ENCODE measurements around the gene SAMHD1. TPM values are rescaled to one million over a fixed set of nuclear protein-coding genes. Genes with fewer than 3 reads are reported as not detected.

The SAMHD1 gene
- total RNA-seq, 1 experiment from 2014 or later: 54.3 TPM

DNA sequence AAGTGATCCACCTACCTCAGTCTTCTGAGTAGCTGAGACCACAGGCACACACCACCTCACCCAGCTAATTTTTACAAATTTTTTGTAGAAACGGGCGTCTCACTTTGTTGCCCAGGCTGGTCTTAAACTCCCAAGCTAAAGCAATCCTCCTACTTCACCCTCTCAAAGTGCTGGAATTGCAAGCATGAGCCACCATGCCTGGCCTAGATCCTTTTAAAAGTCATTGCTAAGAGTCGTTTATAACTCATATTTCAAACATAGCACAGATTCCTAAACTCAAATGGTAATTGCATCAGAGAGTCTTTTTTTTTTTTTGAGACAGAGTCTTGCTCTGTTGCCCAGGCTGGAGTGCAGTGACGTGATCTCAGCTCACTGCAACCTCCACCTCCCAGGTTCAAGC is 7.7 kb upstream of the SAMHD1 start:
- Mint-ChIP-seq H3K27me3 (ENCODE audit: unreplicated experiment) (no peaks in the 10 kb centered on the region), H3K9me3 (ENCODE audit: low read depth, unreplicated experiment) (peaks cover 2% of the 10 kb centered on the region), H3K4me3 (ENCODE audit: low read depth, unreplicated experiment) (no peak overlapping the region), H3K27ac (ENCODE audit: unreplicated experiment) (no peak overlapping the region), H3K36me3 (ENCODE audit: insufficient read depth, unreplicated experiment) (no peaks in the 10 kb centered on the region), H3K4me1 (ENCODE audit: low read depth, unreplicated experiment) (peaks cover 20% of the 10 kb centered on the region)
- DNase-seq: no peak
- CTCF ChIA-PET: interaction anchor here (0.5 kb wide), 1 partner anchor 152 kb away, joined by 3 read pairs; no protein-coding TSS in a partner anchor
- intact Hi-C loops (cut with micrococcal nuclease; ENCODE audit: unreplicated experiment): no loop called here
- BruUV-seq (replicated peaks): no TSS peak
- TF ChIP-seq CTCF (IDR thresholded peaks at IDR 0.05; ENCODE audit: unreplicated experiment): no peak

- H3K27ac Mint-ChIP-seq (ENCODE audit: unreplicated experiment): no peak overlapping the region
- no peaks in the 10 kb centered on the region for H3K27me3 Mint-ChIP-seq (ENCODE audit: unreplicated experiment)
- H3K4me1 Mint-ChIP-seq (ENCODE audit: low read depth, unreplicated experiment): peaks cover 20% of the 10 kb centered on the region
- no peak for DNase-seq
- TF ChIP-seq CTCF (IDR thresholded peaks at IDR 0.05; ENCODE audit: unreplicated experiment): no peak
- intact Hi-C loops (cut with micrococcal nuclease; ENCODE audit: unreplicated experiment): no loop called here
- H3K9me3 Mint-ChIP-seq (ENCODE audit: low read depth, unreplicated experiment): peaks cover 2% of the 10 kb centered on the region
- CTCF ChIA-PET: interaction anchor here (0.5 kb wide), 1 partner anchor 11 kb away, joined by 3 read pairs; no protein-coding TSS in a partner anchor
- BruUV-seq (replicated peaks): no TSS peak
- H3K36me3 Mint-ChIP-seq (ENCODE audit: insufficient read depth, unreplicated experiment): no peaks in the 10 kb centered on the region
- H3K4me3 Mint-ChIP-seq (ENCODE audit: low read depth, unreplicated experiment): no peak overlapping the region
Measured at GRCh38 chr20:36957875-36958667, 6.6 kb upstream of the SAMHD1 start.

- Mint-ChIP-seq H3K27ac (ENCODE audit: unreplicated experiment) (no peak overlapping the region), H3K9me3 (ENCODE audit: low read depth, unreplicated experiment) (no peaks in the 10 kb centered on the region), H3K4me1 (ENCODE audit: low read depth, unreplicated experiment) (peaks cover 25% of the 10 kb centered on the region), H3K4me3 (ENCODE audit: low read depth, unreplicated experiment) (no peak overlapping the region), H3K36me3 (ENCODE audit: insufficient read depth, unreplicated experiment) (peaks cover 4% of the 10 kb centered on the region), H3K27me3 (ENCODE audit: unreplicated experiment) (no peaks in the 10 kb centered on the region)
- intact Hi-C loops (cut with micrococcal nuclease; ENCODE audit: unreplicated experiment): no loop called here
- TF ChIP-seq CTCF (IDR thresholded peaks at IDR 0.05; ENCODE audit: unreplicated experiment): no peak
- DNase-seq: no peak
- BruUV-seq (replicated peaks): no TSS peak
- CTCF ChIA-PET: no interaction called here
Measured at GRCh38 chr20:36956674-36957073, 5.2 kb upstream of the SAMHD1 start.

GRCh38 chr20:36956016-36956415 is 4.5 kb upstream of the SAMHD1 start:
- H3K27me3 Mint-ChIP-seq (ENCODE audit: unreplicated experiment): no peaks in the 10 kb centered on the region
- no peaks in the 10 kb centered on the region for H3K9me3 Mint-ChIP-seq (ENCODE audit: low read depth, unreplicated experiment)
- peaks cover 11% of the 10 kb centered on the region for H3K36me3 Mint-ChIP-seq (ENCODE audit: insufficient read depth, unreplicated experiment)
- peaks cover 26% of the 10 kb centered on the region for H3K4me1 Mint-ChIP-seq (ENCODE audit: low read depth, unreplicated experiment)
- H3K27ac Mint-ChIP-seq (ENCODE audit: unreplicated experiment): no peak overlapping the region
- H3K4me3 Mint-ChIP-seq (ENCODE audit: low read depth, unreplicated experiment): no peak overlapping the region
- no peak for TF ChIP-seq CTCF (IDR thresholded peaks at IDR 0.05; ENCODE audit: unreplicated experiment)
- intact Hi-C loops (cut with micrococcal nuclease; ENCODE audit: unreplicated experiment): no loop called here
- no TSS peak for BruUV-seq (replicated peaks)
- CTCF ChIA-PET: interaction anchor here (0.7 kb wide), 1 partner anchor 36 kb away, joined by 3 read pairs; no protein-coding TSS in a partner anchor
- DNase-seq: no peak
